DND-41 (cell line): ENCODE measurements around the gene POLE3.

Experiments used
- ATAC-seq: fragments of 200-7000 bp; cut with Tn5 transposase; 3 replicates; pipeline ENCODE4 v1.9.1; 2021; ENCODE audit warnings: low read depth; ENCODE audit not compliant: insufficient read depth
- DNase-seq: peaks from one replicate; pipeline ENCODE4 v3.0.0-alpha.2; 2020
- H2AFZ ChIP-seq: 2 replicates; pipeline ENCODE4 v1.6.0; 2012; ENCODE audit warnings: low read depth, low read length
- H3K27ac ChIP-seq: 2 replicates; pipeline ENCODE4 v1.5.1; 2012; ENCODE audit warnings: low read length, inconsistent platforms
- H3K27me3 ChIP-seq: fragments of 200-600 bp; sonication (generic); 2 replicates; pipeline ENCODE4 v1.6.0; 2012; ENCODE audit warnings: low read length, mild to moderate bottlenecking, inconsistent platforms; ENCODE audit not compliant: insufficient read depth, poor library complexity
- H3K36me3 ChIP-seq: 2 replicates; pipeline ENCODE4 v1.5.1; 2012; ENCODE audit warnings: low read length, inconsistent platforms; ENCODE audit not compliant: insufficient read depth
- H3K4me1 ChIP-seq: 2 replicates; pipeline ENCODE4 v1.5.1; 2012; ENCODE audit warnings: mild to moderate bottlenecking, low read length; ENCODE audit not compliant: insufficient read depth
- H3K4me2 ChIP-seq: 2 replicates; pipeline ENCODE4 v1.6.0; 2012; ENCODE audit warnings: mild to moderate bottlenecking, moderate library complexity, low read length, inconsistent platforms; ENCODE audit not compliant: insufficient read depth
- H3K4me3 ChIP-seq, 2 experiments: fragments of 200-600 bp in 1 of 2; shearing (Covaris generic) in 1 of 2; 2 replicates each; pipeline ENCODE4 v1.5.1; 2012 to 2016; ENCODE audit warnings: inconsistent platforms in 2 of 2, low read length in 2 of 2, mild to moderate bottlenecking in 2 of 2, low read depth in 1 of 2, moderate library complexity in 1 of 2
- H3K79me2 ChIP-seq: 2 replicates; pipeline ENCODE4 v1.6.0; 2012; ENCODE audit warnings: low read length, inconsistent platforms; ENCODE audit not compliant: insufficient read depth
- H3K9ac ChIP-seq: 2 replicates; pipeline ENCODE4 v1.6.0; 2012; ENCODE audit warnings: low read depth, mild to moderate bottlenecking, inconsistent platforms, low read length, moderate library complexity
- H3K9me3 ChIP-seq: 2 replicates; pipeline ENCODE4 v1.5.1; 2012; ENCODE audit warnings: low read length, moderate library complexity, mild to moderate bottlenecking, inconsistent platforms; ENCODE audit not compliant: insufficient read depth, severe bottlenecking
- H4K20me1 ChIP-seq: 2 replicates; pipeline ENCODE4 v1.6.0; 2012; ENCODE audit warnings: low read length; ENCODE audit not compliant: insufficient read depth
- EZH2 ChIP-seq: IDR thresholded peaks from 3 replicates; pipeline ENCODE4 v1.6.1; 2012; ENCODE audit warnings: borderline replicate concordance, low read depth, mild to moderate bottlenecking, moderate library complexity, low read length, inconsistent platforms; ENCODE audit not compliant: severe bottlenecking
- TF ChIP-seq, protein P1 (sequence below): IDR thresholded peaks from 2 replicates; pipeline ENCODE4 v1.5.1; 2012; ENCODE audit warnings: borderline replicate concordance, low read length, moderate library complexity, mild to moderate bottlenecking; ENCODE audit not compliant: poor library complexity, severe bottlenecking; ENCODE audit errors: extremely low read depth

Gene POLE3, protein sequence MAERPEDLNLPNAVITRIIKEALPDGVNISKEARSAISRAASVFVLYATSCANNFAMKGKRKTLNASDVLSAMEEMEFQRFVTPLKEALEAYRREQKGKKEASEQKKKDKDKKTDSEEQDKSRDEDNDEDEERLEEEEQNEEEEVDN

DNA sequence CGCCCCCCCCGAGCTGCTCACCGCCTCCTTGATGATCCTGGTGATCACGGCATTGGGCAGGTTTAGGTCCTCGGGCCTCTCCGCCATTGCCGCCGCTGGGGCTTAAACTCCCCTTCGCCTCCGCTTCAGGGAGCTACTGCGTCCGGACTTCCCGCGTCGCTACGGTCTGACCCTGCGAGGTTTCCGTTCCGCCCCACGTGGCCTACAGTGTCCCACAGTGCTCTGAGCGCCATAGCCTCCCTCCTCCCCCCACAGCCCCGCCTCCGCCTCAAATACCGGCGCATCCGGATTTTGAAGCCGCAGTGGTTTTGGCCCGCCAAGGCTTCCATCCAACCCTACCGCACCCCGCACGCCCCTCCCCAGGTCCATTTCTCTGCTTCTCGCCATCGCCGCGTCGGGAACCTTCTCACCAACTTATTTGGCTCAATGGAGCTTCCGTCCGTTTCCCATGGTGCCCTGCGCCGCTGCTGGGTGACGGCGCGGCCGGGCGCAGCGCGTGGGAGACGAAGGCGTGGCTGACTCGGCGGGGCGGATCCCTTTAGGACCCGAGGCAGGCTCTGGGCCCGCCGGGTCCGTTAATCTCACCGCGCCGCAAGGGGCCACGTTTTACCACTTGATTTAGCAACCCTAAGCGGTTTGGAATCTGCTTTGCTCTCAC, at the start of gene POLE3, which contains the start of gene C9orf43:
Gene POLE3 (minus strand): TSS at position 469 of the 658 bp plus-strand sequence. CDS start 382 bp downstream, at position 87.
Gene C9orf43 (plus strand): TSS at position 541 of the 658 bp plus-strand sequence. CDS start 2,747 bp downstream, outside the sequence.
- peak within 1 kb of the TSS; percentile 97 for H3K27ac ChIP-seq
- peak within 1 kb of the TSS; percentile 90 for H2AFZ ChIP-seq
- no peaks in the 10 kb centered on the region for H3K9me3 ChIP-seq
- peak within 1 kb of the TSS; percentile 77 to 82 for H3K4me3 ChIP-seq
- peaks cover 23% of the 10 kb centered on the region for H3K36me3 ChIP-seq
- peak within 1 kb of the TSS; percentile 82 for H3K9ac ChIP-seq
- DNase-seq: peak; percentile 95
- H3K4me2 ChIP-seq: peak within 1 kb of the TSS; percentile 94
- no peaks in the 10 kb centered on the region; the same call in 1 of the 2 replicates for H4K20me1 ChIP-seq
- no peaks in the 10 kb centered on the region for H3K27me3 ChIP-seq
- peak; percentile 92 for ATAC-seq
- H3K79me2 ChIP-seq: peaks cover 21% of the 10 kb centered on the region
- TF ChIP-seq, protein P1, sequence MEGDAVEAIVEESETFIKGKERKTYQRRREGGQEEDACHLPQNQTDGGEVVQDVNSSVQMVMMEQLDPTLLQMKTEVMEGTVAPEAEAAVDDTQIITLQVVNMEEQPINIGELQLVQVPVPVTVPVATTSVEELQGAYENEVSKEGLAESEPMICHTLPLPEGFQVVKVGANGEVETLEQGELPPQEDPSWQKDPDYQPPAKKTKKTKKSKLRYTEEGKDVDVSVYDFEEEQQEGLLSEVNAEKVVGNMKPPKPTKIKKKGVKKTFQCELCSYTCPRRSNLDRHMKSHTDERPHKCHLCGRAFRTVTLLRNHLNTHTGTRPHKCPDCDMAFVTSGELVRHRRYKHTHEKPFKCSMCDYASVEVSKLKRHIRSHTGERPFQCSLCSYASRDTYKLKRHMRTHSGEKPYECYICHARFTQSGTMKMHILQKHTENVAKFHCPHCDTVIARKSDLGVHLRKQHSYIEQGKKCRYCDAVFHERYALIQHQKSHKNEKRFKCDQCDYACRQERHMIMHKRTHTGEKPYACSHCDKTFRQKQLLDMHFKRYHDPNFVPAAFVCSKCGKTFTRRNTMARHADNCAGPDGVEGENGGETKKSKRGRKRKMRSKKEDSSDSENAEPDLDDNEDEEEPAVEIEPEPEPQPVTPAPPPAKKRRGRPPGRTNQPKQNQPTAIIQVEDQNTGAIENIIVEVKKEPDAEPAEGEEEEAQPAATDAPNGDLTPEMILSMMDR: peak; percentile 15
- no peak for TF ChIP-seq EZH2
- peaks cover 26% of the 10 kb centered on the region for H3K4me1 ChIP-seq

DNA sequence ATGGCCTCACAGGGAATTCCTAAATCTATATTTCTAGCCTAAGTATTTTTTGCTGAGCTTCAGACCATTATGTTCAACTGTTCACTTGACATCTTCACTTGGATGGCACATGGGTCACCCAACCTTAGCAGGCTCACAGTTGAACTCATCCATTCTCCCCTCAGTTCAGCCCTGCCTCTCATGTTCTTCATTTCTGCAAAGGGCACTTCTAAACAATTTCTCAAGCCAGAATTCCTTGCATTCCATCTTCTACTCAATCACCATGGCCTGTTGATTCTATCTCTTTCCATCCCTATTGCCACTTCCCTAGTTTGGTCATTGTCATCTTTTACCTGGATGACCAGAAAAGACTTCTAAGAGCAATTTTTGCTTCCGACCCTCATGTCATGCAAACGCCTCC, 45.8 kb upstream of the POLE3 start:
- TF ChIP-seq EZH2: no peak
- TF ChIP-seq, protein P1: no peak
- no peak overlapping the region for H3K4me2 ChIP-seq
- no peaks in the 10 kb centered on the region for H3K79me2 ChIP-seq
- no peak overlapping the region for H3K4me3 ChIP-seq
- H2AFZ ChIP-seq: no peak overlapping the region
- 0 out of 2 replicates have a peak, but pooled peaks cover 3% of the 10 kb centered on the region for H3K4me1 ChIP-seq
- H3K9ac ChIP-seq: no peak overlapping the region
- ATAC-seq (no peak), DNase-seq (no peak)
- no peaks in the 10 kb centered on the region for H4K20me1 ChIP-seq
- no peak overlapping the region for H3K27ac ChIP-seq
- no peaks in the 10 kb centered on the region for H3K9me3 ChIP-seq
- H3K36me3 ChIP-seq: no peaks in the 10 kb centered on the region
- no peaks in the 10 kb centered on the region for H3K27me3 ChIP-seq

DNA sequence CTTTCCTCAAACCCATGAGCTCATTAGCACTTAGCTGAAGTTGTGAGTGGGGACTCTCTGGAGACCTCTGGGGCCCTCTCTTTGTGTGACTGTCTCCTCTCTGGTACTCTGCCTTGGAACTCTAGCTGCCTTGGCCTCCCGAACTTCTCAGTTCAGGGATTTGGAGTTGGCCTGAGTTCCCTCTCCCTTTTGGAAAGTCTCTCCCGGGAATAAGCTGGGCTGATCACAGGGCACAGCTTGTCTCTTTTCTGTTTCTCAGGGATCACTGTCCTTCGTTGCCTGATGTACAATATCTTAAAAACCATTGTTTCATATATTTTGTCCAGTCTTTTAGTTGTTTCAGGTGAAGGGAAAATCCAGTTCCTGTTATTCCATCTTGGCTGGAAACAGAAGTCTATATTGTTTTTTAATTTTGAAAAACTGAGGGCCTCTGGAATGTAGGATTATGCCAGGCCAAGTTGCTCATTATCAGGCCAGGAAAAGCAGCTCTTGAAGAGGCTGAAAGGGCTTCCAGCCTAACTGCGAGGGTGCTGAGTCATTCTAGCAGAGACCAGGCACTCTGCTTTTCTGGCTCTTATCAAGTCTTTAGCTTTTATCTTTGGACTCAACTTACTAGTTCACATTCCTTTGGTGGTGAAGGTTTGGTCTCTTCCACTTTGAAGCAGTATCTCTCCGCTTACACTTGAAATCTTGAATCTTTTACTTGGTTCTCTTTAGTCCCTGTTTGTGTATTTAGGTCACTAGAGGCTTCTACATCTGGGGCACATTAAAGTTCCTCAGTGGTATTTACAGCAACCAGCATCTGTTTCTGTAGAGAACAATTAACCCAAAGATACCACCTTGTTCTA, 44.7 kb upstream of the POLE3 start:
- TF ChIP-seq EZH2: no peak
- TF ChIP-seq, protein P1: no peak
- Histone ChIP-seq H3K4me3 (no peak overlapping the region), H3K79me2 (no peaks in the 10 kb centered on the region), H3K9me3 (no peaks in the 10 kb centered on the region), H3K9ac (no peak overlapping the region), H3K27ac (no peak overlapping the region), H4K20me1 (no peaks in the 10 kb centered on the region), H3K27me3 (no peaks in the 10 kb centered on the region), H3K4me1 (0 out of 2 replicates have a peak, but pooled peaks cover 3% of the 10 kb centered on the region), H3K4me2 (no peak overlapping the region), H3K36me3 (no peaks in the 10 kb centered on the region), H2AFZ (no peak overlapping the region)
- DNase-seq: peak; percentile 17
- ATAC-seq: peak; percentile 62
